Peyer's patch (tissue), 4 donors: Measurements from ENCODE around the gene PPRC1.

ENCODE experiments used
- CTCF ChIP-seq, 6 experiments: fragments of 450-650 bp in 4 of 6; fragments of 200-600 bp in 2 of 6; sonication (generic) in 1 of 6; IDR thresholded peaks; one replicate each; pipeline ENCODE4 v1.5.1; 2017 to 2019; ENCODE audit warnings: antibody characterized with exemption in 6 of 6, mild to moderate bottlenecking in 3 of 6, moderate library complexity in 1 of 6
- POLR2A ChIP-seq, 2 donors: fragments of 450-650 bp; IDR thresholded peaks; one replicate each; pipeline ENCODE4 v1.5.1; 2017; ENCODE audit warnings: antibody characterized with exemption in 2 of 2, mild to moderate bottlenecking in 2 of 2, moderate library complexity in 2 of 2

- no peak for TF ChIP-seq POLR2A (IDR thresholded peaks at IDR 0.05)
- no peak for TF ChIP-seq CTCF (IDR thresholded peaks at IDR 0.05)
Measured at GRCh38 chr10:102154466-102155116, 21.8 kb downstream of the PPRC1 start.
